Measurements from ENCODE around the gene DCTN3.

GRCh38 chr9:34634551-34635248 lies 14.4 kb upstream of the DCTN3 start:
- TF ChIP-seq CTCF (IDR thresholded peaks at IDR 0.05) = no peak
- TF ChIP-seq POLR2A (IDR thresholded peaks at IDR 0.05) = no peak
